Glutamatergic neuron (in vitro differentiated cells): Measurements from ENCODE around the gene CCDC28B. TPM values are rescaled to one million over a fixed set of nuclear protein-coding genes. Genes with fewer than 3 reads are reported as not detected.

Source experiments
- DNase-seq: peaks from one replicate; pipeline ENCODE4 v3.0.0; 2022
- H3K27ac Mint-ChIP-seq: one replicate; pipeline ENCODE4 v1.8.0; 2020; ENCODE audit warnings: mild to moderate bottlenecking, mixed read lengths, inconsistent platforms; ENCODE audit not compliant: unreplicated experiment
- H3K27me3 Mint-ChIP-seq: one replicate; pipeline ENCODE4 v1.8.0; 2020; ENCODE audit warnings: mild to moderate bottlenecking, moderate library complexity, mixed read lengths, inconsistent platforms; ENCODE audit not compliant: unreplicated experiment
- H3K36me3 Mint-ChIP-seq: one replicate; pipeline ENCODE4 v1.8.0; 2020; ENCODE audit warnings: mild to moderate bottlenecking, mixed read lengths, inconsistent platforms; ENCODE audit not compliant: unreplicated experiment
- H3K4me1 Mint-ChIP-seq: one replicate; pipeline ENCODE4 v1.8.0; 2020; ENCODE audit warnings: mild to moderate bottlenecking, low read depth, mixed read lengths, inconsistent platforms; ENCODE audit not compliant: unreplicated experiment
- H3K4me3 Mint-ChIP-seq: one replicate; pipeline ENCODE4 v1.8.0; 2020; ENCODE audit warnings: mild to moderate bottlenecking, mixed read lengths, inconsistent platforms; ENCODE audit not compliant: unreplicated experiment
- H3K9me3 Mint-ChIP-seq: one replicate; pipeline ENCODE4 v1.8.0; 2020; ENCODE audit warnings: mild to moderate bottlenecking, moderate library complexity, mixed read lengths, inconsistent platforms; ENCODE audit not compliant: unreplicated experiment
- CTCF ChIP-seq: fragments of 200-600 bp; sonication (generic); IDR thresholded peaks from one replicate; pipeline ENCODE4 v1.5.0; 2021; ENCODE audit not compliant: partially characterized antibody, unreplicated experiment
- total RNA-seq: library from RNA; stranded (reverse); fragmentation: NEBNext Ultra II Directional; extraction: Animal tissue kit (Norgen Biotek cat#: 25700); gene quantifications from one replicate; pipeline ENCODE4 v1.2.1, GENCODE V29; 2021; ENCODE audit not compliant: unreplicated experiment

The CCDC28B gene
- total RNA-seq, 1 donor from 2014 or later = 34.4 TPM

DNA sequence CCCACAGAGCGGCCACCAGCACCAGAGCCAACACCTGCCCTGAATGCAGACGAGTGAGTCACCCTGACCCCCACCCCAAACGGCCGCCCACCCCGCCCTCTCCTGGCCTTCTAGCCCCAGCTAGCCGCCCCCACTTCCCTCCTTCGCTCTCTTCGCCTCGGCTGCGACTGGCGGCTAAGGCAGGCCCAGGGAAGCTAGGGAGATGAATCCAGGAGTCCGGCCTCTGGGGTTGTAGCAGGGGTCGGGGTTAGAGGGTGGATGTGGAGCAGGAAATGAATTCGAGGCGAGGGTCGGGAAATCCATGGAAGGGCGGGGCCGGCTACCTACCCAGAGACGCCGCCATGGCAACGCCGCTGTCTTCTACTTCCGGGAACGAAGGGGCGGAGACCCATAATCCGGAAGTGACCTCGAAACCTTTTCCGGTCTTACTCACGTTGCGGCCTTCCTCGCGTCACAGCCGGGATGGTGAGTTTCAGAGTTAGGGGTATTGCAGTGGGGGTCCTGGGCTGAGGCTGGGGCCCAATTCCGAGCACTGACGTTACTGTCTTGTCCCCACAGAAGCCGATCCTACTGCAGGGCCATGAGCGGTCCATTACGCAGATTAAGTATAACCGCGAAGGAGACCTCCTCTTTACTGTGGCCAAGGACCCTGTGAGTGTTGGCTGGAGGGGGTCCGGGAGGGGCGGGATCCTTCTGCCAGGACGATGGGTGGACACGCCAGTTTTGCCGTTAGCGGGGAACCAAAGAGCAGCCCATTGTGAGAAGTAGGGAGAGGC lies 21.8 kb downstream of the CCDC28B start, which contains the start of the genes EIF3I and TMEM234:
TSS of gene EIF3I (plus strand) at position 428 of the 776 bp plus-strand sequence. CDS start at position 463, 35 bp downstream.
TSS of gene TMEM234 (minus strand) at position 374 of the 776 bp plus-strand sequence. CDS start at position 343, 31 bp downstream.
- peaks cover 2% of the 10 kb centered on the region for H3K27me3 Mint-ChIP-seq
- peak within 1 kb of the TSS; percentile 83 for H3K27ac Mint-ChIP-seq
- peaks cover 4% of the 10 kb centered on the region for H3K36me3 Mint-ChIP-seq
- peak; percentile 90 for DNase-seq
- H3K9me3 Mint-ChIP-seq = peaks cover 4% of the 10 kb centered on the region
- H3K4me1 Mint-ChIP-seq = peaks cover 2% of the 10 kb centered on the region
- TF ChIP-seq CTCF = no peak
- H3K4me3 Mint-ChIP-seq = peak within 1 kb of the TSS; percentile 97

DNA sequence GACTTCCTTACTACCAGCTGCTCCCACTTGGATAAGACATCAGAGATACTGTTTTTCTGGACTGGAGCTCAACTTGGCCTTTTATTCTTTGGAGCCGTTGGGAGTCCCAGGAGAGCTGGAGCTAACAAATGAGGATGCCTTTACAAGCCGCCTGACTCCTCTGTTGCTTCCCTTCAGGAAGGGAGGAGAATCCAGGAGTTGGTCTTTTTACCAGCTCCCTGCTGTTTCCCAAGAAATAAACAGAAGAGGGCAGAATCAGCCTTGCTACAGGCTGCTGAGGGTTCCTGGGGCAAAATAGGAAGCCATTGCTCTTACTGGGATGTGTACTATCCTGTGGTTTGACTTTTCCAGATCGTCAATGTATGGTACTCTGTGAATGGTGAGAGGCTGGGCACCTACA lies 23.3 kb downstream of the CCDC28B start:
- Mint-ChIP-seq H3K27ac (no peak overlapping the region), H3K4me3 (peak overlapping the region; percentile 97), H3K9me3 (peaks cover 4% of the 10 kb centered on the region), H3K27me3 (peaks cover 2% of the 10 kb centered on the region), H3K4me1 (peaks cover 2% of the 10 kb centered on the region), H3K36me3 (no peaks in the 10 kb centered on the region)
- TF ChIP-seq CTCF = no peak
- no peak for DNase-seq

DNA sequence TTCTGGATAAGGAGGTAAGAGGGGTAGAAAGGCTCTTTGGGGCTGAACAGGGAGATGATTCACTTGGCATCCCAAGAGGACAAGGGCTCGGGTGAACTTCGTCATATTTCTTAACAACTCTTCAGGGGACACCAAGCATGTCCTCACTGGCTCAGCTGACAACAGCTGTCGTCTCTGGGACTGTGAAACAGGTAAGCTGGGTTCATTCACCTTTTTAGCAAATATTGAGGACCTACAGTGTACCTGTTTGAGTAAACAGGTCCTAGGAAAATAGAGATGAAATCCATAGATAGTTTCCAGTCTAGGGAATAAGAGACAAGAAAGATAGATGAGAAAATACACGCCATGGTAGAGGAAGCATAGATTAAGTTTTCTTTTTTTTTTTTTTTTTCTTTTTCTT lies 23.9 kb downstream of the CCDC28B start:
- TF ChIP-seq CTCF = no peak
- no peak for DNase-seq
- Mint-ChIP-seq H3K36me3 (no peaks in the 10 kb centered on the region), H3K4me1 (peaks cover 2% of the 10 kb centered on the region), H3K27ac (no peak overlapping the region), H3K27me3 (peaks cover 2% of the 10 kb centered on the region), H3K4me3 (no peak overlapping the region), H3K9me3 (peaks cover 4% of the 10 kb centered on the region)

DNA sequence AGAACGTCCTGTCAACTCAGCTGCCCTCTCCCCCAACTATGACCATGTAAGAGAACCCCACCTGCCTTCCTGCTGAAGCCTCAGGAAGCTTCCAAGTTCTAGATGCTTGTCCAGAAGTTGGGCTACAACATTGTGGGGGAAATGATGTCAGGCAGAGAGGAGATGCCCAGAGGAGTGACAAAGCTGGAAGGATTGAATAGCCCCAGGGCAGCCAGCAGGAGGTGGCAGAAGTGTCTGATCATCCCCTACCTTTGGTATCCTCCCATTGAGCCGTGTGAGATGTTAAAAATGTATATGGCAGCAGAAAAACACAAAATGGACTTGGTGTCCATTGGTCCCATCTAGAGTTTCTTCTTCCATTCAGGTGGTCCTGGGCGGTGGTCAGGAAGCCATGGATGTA lies 28.4 kb downstream of the CCDC28B start:
- Mint-ChIP-seq H3K27me3 (no peaks in the 10 kb centered on the region), H3K36me3 (no peaks in the 10 kb centered on the region), H3K4me3 (no peak overlapping the region), H3K9me3 (peaks cover 1% of the 10 kb centered on the region), H3K4me1 (peaks cover 5% of the 10 kb centered on the region), H3K27ac (no peak overlapping the region)
- DNase-seq = no peak
- no peak for TF ChIP-seq CTCF

GRCh38 chr1:32231843-32232432 lies 31.5 kb downstream of the CCDC28B start:
- Mint-ChIP-seq H3K27ac (peak overlapping the region; percentile 17), H3K27me3 (no peaks in the 10 kb centered on the region), H3K9me3 (peaks cover 2% of the 10 kb centered on the region), H3K4me3 (no peak overlapping the region), H3K36me3 (no peaks in the 10 kb centered on the region), H3K4me1 (peaks cover 9% of the 10 kb centered on the region)
- TF ChIP-seq CTCF = no peak
- no peak for DNase-seq
